Panc1 (cell line): ENCODE data around the gene OR2AE1.

Source experiments
- CTCF ChIP-seq: fragments of 450-650 bp; IDR thresholded peaks from 2 replicates; pipeline ENCODE4 v1.5.1; 2017; ENCODE audit warnings: mild to moderate bottlenecking
- POLR2AphosphoS5 ChIP-seq: IDR thresholded peaks from 2 replicates; pipeline ENCODE4 v1.6.1; 2012; ENCODE audit warnings: mild to moderate bottlenecking, low read depth, low read length, moderate library complexity
- REST ChIP-seq, 2 experiments: IDR thresholded peaks; 2 replicates each; pipeline ENCODE4 v1.6.1; 2011 to 2012; ENCODE audit warnings: low read depth in 2 of 2, control low read depth in 1 of 2, low read length in 1 of 2, mild to moderate bottlenecking in 1 of 2, moderate library complexity in 1 of 2; ENCODE audit not compliant: insufficient read depth in 1 of 2
- SIN3A ChIP-seq: IDR thresholded peaks from 2 replicates; pipeline ENCODE4 v1.6.1; 2012; ENCODE audit warnings: low read depth, mild to moderate bottlenecking, low read length, moderate library complexity, borderline replicate concordance; ENCODE audit not compliant: insufficient read depth

GRCh38 chr7:99918959-99919813 is 42.4 kb upstream of the OR2AE1 start, which contains the start of gene TRIM4:
- peak; percentile 43 for TF ChIP-seq CTCF
- peak; percentile 82 for TF ChIP-seq POLR2AphosphoS5
- 0 out of 4 replicates have a peak, but pooled peaks of 1 of the 2 experiments have one; percentile 5 for TF ChIP-seq REST (IDR thresholded peaks at IDR 0.05; ENCODE audit: insufficient read depth in 1 of 2, low read depth in 2 of 2, low read length in 1 of 2)
- TF ChIP-seq SIN3A, result peak; percentile 72; the same call in 1 of the 2 replicates
